Measurements from ENCODE around the gene RANBP1.

DNA sequence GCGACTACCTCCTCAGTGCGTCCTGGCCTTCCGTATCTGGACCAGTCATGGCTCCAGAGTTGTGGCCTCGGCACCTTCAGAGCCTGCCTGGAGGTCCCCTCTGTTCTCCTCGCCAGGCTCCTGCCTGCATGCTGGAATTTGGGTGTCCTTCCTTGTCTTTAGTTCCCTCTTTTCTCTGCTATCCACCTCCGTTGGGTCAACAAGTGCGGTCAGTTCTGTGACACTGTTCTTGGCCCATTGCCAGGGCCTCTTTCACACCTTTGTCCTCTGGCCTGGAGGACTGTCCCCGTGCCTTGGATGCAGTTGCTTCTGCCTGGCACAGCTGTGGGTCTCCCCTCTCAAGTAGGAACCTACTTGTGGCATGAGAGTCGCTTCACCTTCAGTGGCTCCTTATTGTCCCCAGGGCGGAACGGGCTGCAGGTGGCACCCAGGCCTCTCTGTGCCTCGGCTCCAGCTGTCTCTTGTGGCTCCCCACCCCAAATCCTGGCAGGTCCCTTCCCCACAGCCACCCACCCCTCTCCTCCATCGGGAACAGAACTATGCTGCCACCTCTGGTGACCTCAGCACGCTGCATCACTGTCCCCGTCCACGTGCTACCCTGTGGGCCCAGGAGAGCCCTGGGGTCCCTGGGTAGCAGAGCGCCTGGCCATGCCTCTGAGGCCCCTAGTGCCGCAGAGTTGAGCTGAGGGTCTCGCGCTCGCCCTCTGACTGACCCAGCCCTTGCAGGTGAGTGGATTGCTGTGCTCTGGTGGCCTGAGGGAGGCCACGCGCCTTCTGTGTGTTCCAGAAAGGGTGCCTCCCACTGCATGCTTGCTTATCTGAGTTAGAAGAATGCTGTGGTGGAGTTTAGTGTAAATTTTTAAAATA, 31.1 kb upstream of the RANBP1 start:
- peak; percentile 15; the same call in 1 of the 2 replicates for TF ChIP-seq CTCF (IDR thresholded peaks at IDR 0.05)
- no peak for TF ChIP-seq FOXJ3 (CRISPR knock-in tag; IDR thresholded peaks at IDR 0.05; ENCODE audit: borderline replicate concordance)
- no peak for TF ChIP-seq CREM (CRISPR knock-in tag; IDR thresholded peaks at IDR 0.05)
- TF ChIP-seq, protein P1, sequence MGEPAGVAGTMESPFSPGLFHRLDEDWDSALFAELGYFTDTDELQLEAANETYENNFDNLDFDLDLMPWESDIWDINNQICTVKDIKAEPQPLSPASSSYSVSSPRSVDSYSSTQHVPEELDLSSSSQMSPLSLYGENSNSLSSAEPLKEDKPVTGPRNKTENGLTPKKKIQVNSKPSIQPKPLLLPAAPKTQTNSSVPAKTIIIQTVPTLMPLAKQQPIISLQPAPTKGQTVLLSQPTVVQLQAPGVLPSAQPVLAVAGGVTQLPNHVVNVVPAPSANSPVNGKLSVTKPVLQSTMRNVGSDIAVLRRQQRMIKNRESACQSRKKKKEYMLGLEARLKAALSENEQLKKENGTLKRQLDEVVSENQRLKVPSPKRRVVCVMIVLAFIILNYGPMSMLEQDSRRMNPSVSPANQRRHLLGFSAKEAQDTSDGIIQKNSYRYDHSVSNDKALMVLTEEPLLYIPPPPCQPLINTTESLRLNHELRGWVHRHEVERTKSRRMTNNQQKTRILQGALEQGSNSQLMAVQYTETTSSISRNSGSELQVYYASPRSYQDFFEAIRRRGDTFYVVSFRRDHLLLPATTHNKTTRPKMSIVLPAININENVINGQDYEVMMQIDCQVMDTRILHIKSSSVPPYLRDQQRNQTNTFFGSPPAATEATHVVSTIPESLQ (CRISPR knock-in tag; IDR thresholded peaks at IDR 0.05) = no peak
- no peak for TF ChIP-seq ZNF671 (CRISPR knock-in tag; IDR thresholded peaks at IDR 0.05)
